Right renal cortex interstitium (tissue), 3 donors: ENCODE data around the gene MAD2L1. TPM values are rescaled to one million over a fixed set of nuclear protein-coding genes. Genes with fewer than 3 reads are reported as not detected.

ENCODE experiments used
- DNase-seq, 3 donors: peaks; one replicate each; pipeline ENCODE4 v3.0.0-alpha.2; 2013; ENCODE audit warnings: low read depth in 3 of 3, low spot score in 2 of 3
- polyA plus RNA-seq, 3 donors: library from polyadenylated mRNA; unstranded; fragments of 120-200 nt; gene quantifications; one replicate each; pipeline ENCODE4 v1.2.1, GENCODE V29; 2013; ENCODE audit not compliant: insufficient read length in 3 of 3

MAD2L1 gene
- polyA plus RNA-seq, 3 donors, result 50.0 to 62.4 (median 54.8) TPM

- DNase-seq, result no peak
Observed at GRCh38 chr4:120062663-120063195, 3.9 kb downstream of the MAD2L1 start.

DNA sequence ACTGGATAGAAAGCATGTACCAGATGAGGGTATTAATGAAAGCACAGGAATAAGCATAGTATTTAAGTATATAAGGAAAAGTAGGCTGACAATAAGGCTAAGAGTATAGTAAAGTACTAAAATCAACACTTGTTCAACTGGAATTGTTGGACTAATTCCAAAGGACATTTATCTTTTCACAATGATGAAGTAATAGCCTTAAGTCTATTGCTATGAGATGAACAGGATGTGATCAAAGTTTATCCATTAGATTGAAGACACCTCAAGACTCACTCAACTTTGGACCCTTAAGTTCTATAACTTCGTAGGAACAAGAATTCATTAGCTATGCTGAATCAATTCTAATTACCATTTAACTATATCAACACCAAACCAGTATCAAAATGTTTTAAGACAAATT is 7.6 kb downstream of the MAD2L1 start:
- no peak for DNase-seq

GRCh38 chr4:120057416-120057815 is 9.2 kb downstream of the MAD2L1 start:
- no peak for DNase-seq

DNA sequence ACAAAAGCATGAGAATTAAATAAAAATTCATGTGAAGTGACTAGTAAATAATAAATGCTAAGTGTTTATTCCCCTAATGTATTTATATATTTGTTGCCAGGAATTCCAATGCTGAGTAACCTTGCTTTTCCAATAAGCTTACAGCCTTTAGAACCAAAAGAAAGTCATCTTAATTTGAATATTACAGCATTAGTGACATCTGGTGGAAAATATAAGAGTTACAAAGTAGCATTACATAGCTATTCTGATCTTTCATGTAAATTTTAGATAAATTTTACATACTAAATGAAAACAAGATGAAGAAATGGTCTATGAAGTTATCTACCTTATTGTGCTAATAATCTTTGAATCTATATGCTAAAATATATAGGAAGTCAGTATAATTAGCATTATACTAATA is 10.4 kb downstream of the MAD2L1 start:
- DNase-seq, result no peak

DNA sequence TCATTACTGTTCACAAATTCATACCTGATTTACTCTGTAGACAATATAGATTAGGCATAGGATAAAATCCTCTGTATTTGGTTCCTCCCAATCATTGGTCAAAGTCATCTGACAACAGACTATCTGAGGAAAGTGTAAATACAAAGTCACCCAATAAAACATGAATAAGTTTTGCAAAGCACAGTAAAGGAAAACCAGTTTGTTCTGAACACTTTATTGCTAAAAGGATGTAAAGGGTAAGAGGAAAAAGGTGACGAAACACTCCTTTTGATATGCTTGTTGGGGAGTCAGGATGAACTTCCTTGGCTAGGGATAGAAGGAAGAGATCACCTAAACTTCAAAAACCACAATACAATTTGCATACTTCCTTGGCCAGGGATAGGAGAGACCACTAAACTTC is 10.9 kb downstream of the MAD2L1 start:
- DNase-seq, result no peak

DNA sequence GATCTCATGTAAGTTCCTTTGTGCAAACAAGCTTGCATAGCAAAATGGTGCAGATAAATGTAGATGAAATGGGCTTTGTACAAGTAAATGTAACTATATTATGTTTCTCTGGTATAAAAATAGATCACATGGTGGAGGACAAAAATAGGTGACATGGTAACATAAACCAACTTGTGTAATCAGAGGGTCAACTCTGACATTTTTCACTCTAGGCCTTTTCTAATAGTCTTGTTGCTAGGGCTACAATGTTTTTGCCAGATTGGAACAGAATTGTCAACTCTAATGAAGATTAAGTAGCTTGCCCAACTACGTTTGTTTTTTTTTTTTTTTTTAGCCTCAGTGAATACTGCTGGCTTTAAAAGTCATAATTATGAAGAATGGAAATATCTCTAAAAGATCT is 11.5 kb downstream of the MAD2L1 start:
- DNase-seq, result no peak

DNA sequence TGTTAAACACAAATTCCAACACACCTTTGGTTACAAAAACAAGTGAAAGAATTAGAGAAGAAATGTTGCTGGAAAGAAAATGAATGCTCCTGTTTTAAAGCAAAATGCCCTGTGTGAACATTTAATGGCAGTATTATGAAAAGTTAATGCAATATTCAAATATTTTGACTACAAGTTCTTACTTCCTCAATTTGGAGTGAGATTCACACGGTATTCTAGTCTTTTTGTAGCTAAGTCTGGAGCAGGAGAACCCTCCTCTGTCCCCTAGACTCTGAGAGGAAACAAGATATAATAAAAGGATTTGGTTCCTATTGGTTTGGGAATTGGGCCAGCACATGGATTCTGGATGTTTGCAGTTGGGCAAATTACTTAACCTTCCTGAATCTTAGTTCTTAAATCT is 12.7 kb downstream of the MAD2L1 start:
- DNase-seq, result no peak

GRCh38 chr4:120052856-120053255 is 13.8 kb downstream of the MAD2L1 start:
- no peak for DNase-seq

GRCh38 chr4:120051253-120051652 is 15.4 kb downstream of the MAD2L1 start:
- DNase-seq, result no peak

- peak; percentile 64 to 80 (median 76) for DNase-seq
Observed at GRCh38 chr4:120049732-120050494, 16.7 kb downstream of the MAD2L1 start.

- no peak for DNase-seq
Observed at GRCh38 chr4:120043828-120044227, 22.8 kb downstream of the MAD2L1 start.

GRCh38 chr4:120037411-120037810 is 29.2 kb downstream of the MAD2L1 start:
- DNase-seq, result no peak

DNA sequence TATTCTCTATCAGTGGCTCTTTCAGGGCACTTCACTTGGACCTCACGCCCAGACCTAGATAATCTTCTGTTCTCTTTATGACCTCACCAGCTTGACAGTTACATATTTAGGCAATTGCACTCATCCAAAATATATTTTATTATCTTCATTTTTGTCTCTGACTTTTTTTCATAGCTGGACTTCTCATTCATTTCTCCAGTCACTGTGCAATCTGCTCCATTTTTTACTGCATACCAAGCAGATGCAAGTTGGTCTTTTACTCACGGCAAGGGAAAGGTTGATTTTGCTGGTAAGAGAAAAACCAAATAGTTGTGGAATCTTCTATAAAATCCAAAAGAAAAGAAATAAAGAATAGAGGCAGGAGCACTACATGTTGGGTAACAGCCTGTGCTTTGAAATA is 31.7 kb downstream of the MAD2L1 start:
- DNase-seq, result no peak

GRCh38 chr4:120026853-120027252 is 39.8 kb downstream of the MAD2L1 start:
- no peak for DNase-seq

- no peak for DNase-seq
Observed at GRCh38 chr4:120025516-120025915, 41.1 kb downstream of the MAD2L1 start.

DNA sequence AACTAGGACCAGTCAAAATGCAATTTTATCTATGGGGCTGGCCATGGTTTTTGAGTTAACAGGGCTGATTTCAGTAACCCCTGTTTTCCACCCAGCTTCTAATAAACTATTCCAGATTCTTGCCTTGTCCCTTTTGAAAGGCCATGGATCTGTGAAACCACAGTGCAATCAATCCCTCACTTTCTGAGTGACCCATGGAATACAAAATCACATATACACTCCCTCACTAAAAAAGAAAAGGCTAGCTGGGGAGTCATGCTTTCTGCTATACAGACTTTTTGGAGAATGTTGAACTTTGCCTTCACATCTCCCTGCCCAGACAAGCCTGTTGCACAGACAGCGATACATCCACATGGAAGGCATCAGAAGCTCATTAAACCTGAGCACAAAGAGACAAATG is 47.9 kb downstream of the MAD2L1 start:
- DNase-seq, result no peak

- no peak for DNase-seq
Observed at GRCh38 chr4:120017939-120018692, 48.5 kb downstream of the MAD2L1 start.

DNA sequence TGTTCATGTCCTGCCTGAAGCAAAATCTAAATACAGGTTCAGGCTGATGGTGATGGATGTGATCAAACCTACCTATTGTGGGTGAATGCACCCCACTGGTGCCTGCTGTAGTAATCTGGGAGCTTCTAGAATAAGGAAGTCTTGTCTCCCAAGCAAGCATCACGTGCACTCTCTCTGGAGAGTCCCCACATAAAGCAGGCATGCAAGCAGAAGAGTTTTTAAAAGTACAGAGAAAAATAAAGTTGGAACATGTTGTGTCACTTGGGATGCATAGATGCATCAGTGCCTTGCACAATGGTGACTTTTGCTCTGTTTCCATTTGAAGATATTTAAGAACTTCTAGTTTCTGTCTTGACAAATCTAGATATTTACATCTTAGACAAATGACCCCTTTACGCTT is 54.9 kb downstream of the MAD2L1 start:
- DNase-seq, result no peak

DNA sequence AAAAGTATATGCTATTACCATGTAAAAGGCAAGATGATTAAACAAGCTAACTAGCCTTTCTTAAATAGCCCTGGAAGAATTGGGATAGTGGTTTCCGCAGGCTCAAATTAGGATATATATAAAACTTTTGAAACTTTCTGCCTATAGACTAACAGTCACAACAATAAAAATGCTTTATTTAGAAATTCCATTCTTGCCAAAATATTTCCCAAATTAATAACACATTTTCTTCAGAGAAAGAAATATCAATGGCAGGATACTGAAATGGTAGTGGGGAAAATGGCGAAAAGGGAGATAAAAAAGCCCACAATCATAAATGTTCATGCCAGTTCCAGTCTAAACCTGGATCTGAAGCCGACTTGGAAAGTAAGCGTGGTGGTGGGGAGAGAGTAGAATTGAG is 56.0 kb downstream of the MAD2L1 start:
- no peak for DNase-seq

GRCh38 chr4:120009731-120010130 is 56.9 kb downstream of the MAD2L1 start:
- DNase-seq, result no peak

- DNase-seq, result no peak
Observed at GRCh38 chr4:120008957-120009356, 57.7 kb downstream of the MAD2L1 start.

DNA sequence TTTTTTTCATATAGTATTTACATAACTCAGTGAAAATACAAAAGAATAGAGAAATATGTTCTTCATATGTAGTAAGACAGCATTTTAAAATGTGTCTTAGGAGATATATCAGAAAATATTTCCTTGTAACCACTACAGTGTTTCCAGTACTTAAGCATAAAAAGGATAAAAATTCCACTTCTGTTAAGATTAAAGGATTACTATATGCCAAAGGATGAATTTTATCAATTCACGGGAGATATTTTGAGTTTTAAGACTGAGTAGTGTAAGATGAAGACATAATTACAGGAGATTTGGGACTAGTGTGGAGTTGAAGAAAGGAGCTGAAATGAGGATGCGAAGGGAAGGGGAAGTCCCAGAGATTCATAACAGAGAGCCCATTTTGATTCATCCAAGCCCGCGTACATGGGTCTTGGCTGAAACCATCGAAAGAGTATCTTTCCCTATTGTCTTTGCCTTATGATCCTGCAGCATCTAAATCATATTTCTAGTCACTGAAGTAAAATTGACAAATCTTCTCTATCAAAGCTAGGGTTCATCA is 58.7 kb downstream of the MAD2L1 start:
- no peak for DNase-seq
